Caco-2 (cell line): ENCODE results near the gene PTPRN2. TPM values are rescaled to one million over a fixed set of nuclear protein-coding genes. Genes with fewer than 3 reads are reported as not detected.

Experiments used
- BruUV-seq: library from RNA; stranded (reverse); fragments of 400-500 nt; replicated peaks from 2 replicates; lab custom pipeline; 2021; lab: Mats Ljungman, UMichigan
- CTCF ChIA-PET: fragments of 300-600 bp; sonication (Branson Sonifier 250); formaldehyde crosslinking; loops from one replicate; lab custom pipeline; 2022; ENCODE audit warnings: antibody characterized with exemption; lab: Charles Lee
- POLR2A ChIA-PET: fragments of 300-600 bp; sonication (Branson Sonifier 250); formaldehyde crosslinking; loops from one replicate; lab custom pipeline; 2022; ENCODE audit warnings: antibody characterized with exemption; lab: Charles Lee
- DNase-seq, 2 experiments: peaks; one replicate each; pipeline versions ENCODE4 v3.0.0 to v3.0.0-alpha.2; 2020 to 2022
- H3K27me3 ChIP-seq: replicated peaks from 2 replicates; pipeline ENCODE4 v1.6.0; 2011; ENCODE audit warnings: low read length; ENCODE audit not compliant: control insufficient read depth, insufficient read depth
- H3K36me3 ChIP-seq: 2 replicates; pipeline ENCODE4 v1.5.1; 2011; ENCODE audit warnings: low read length; ENCODE audit not compliant: control insufficient read depth, insufficient read depth
- H3K4me1 ChIP-seq: fragments of 250-450 bp; sonication (Bioruptor Pico); 2 replicates; pipeline ENCODE4 v1.5.1; 2020; ENCODE audit warnings: mild to moderate bottlenecking
- H3K4me3 ChIP-seq: 2 replicates; pipeline ENCODE4 v1.5.1; 2011; ENCODE audit warnings: low read depth, mild to moderate bottlenecking, control low read depth, low read length
- H3K9me3 ChIP-seq: fragments of 250-450 bp; sonication (Bioruptor Pico); 2 replicates; pipeline ENCODE4 v1.5.1; 2020; ENCODE audit warnings: mild to moderate bottlenecking, moderate library complexity
- H3K27ac Mint-ChIP-seq: one replicate; pipeline ENCODE4 v1.8.0; 2022; ENCODE audit warnings: mixed read lengths; ENCODE audit not compliant: unreplicated experiment
- H3K27me3 Mint-ChIP-seq: one replicate; pipeline ENCODE4 v1.8.0; 2022; ENCODE audit warnings: mixed read lengths; ENCODE audit not compliant: insufficient read depth, unreplicated experiment
- H3K36me3 Mint-ChIP-seq: one replicate; pipeline ENCODE4 v1.8.0; 2022; ENCODE audit warnings: mild to moderate bottlenecking, mixed read lengths; ENCODE audit not compliant: insufficient read depth, unreplicated experiment
- H3K4me1 Mint-ChIP-seq: one replicate; pipeline ENCODE4 v1.8.0; 2022; ENCODE audit warnings: low read depth, mixed read lengths; ENCODE audit not compliant: unreplicated experiment
- H3K4me3 Mint-ChIP-seq: one replicate; pipeline ENCODE4 v1.8.0; 2022; ENCODE audit warnings: mild to moderate bottlenecking, moderate library complexity, mixed read lengths; ENCODE audit not compliant: unreplicated experiment
- H3K9me3 Mint-ChIP-seq: one replicate; pipeline ENCODE4 v1.8.0; 2022; ENCODE audit warnings: mixed read lengths; ENCODE audit not compliant: unreplicated experiment
- intact Hi-C: fragments of 100-400 bp; cut with micrococcal nuclease; formaldehyde crosslinking; loops from one replicate; pipeline ENCODE4 v1.10.0; 2022; ENCODE audit not compliant: unreplicated experiment
- total RNA-seq: library from RNA; stranded (reverse); gene quantifications from 2 replicates; pipeline ENCODE4 v1.2.3, GENCODE V29; 2022
- TF ChIP-seq, protein P1 (sequence below), 2 experiments: fragments of 200-600 bp in 1 of 2; IDR thresholded peaks; 1 replicate in 1 of 2; 2 replicates in 1 of 2; pipeline versions ENCODE4 v1.5.1 to v1.8.0; 2011 to 2022; ENCODE audit warnings: antibody characterized with exemption in 1 of 2, control low read depth in 1 of 2, inconsistent platforms in 1 of 2, low read depth in 1 of 2, low read length in 1 of 2, mild to moderate bottlenecking in 1 of 2, moderate library complexity in 1 of 2; ENCODE audit not compliant: insufficient read depth in 1 of 2, severe bottlenecking in 1 of 2, unreplicated experiment in 1 of 2

PTPRN2 gene
- total RNA-seq, 1 experiment from 2014 or later: 1.4 TPM

DNA sequence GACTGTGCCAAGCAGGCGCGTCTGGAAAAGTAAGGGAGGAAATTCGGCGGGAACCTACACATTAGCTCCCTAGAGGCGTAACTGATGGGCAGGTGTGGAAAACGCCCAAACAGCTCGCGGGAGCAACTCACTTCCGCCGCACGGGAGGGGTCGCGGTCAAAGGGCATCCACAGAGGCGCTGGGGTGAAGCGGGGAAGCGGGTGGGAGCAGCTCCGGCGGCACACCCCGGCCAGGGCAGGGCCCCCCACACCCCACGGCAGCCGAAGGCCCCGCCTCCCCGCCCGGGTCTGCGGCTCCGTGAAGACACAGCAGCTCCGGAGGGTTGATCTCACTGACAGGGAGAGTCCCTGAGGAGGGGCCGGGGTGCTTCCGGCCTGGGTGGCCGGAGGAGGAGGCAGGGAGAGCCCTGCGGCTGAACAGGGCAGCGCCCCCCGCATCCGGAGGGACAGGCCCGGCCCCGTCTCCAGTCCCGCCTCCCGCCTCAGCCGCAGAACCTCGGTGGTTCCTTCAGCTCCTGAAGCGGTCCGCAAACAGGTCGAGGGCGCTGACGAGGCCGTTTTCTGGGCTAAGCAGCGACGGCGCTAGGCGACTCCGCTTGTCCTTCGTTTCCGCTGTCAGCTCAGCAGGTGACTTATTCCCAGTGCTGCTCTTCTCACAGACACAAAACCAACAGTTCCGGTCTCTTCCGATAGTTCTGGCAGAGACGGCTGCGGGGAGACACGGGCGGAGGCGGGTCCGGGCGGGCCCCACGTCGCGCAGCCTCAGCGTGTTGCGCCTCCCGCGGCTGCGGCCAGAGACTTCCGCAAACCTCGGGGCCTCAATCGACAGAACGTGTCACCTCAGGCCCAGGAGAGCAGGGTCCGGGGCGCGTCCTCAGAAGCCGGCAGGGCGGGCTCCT lies 974.7 kb downstream of the PTPRN2 start:
- TF ChIP-seq, protein P1, sequence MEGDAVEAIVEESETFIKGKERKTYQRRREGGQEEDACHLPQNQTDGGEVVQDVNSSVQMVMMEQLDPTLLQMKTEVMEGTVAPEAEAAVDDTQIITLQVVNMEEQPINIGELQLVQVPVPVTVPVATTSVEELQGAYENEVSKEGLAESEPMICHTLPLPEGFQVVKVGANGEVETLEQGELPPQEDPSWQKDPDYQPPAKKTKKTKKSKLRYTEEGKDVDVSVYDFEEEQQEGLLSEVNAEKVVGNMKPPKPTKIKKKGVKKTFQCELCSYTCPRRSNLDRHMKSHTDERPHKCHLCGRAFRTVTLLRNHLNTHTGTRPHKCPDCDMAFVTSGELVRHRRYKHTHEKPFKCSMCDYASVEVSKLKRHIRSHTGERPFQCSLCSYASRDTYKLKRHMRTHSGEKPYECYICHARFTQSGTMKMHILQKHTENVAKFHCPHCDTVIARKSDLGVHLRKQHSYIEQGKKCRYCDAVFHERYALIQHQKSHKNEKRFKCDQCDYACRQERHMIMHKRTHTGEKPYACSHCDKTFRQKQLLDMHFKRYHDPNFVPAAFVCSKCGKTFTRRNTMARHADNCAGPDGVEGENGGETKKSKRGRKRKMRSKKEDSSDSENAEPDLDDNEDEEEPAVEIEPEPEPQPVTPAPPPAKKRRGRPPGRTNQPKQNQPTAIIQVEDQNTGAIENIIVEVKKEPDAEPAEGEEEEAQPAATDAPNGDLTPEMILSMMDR (IDR thresholded peaks at IDR 0.05; ENCODE audit: insufficient read depth in 1 of 2, low read depth in 1 of 2, low read length in 1 of 2, severe bottlenecking in 1 of 2, unreplicated experiment in 1 of 2): peak in 1 of 2 experiments; percentile 5
- H3K27me3 Mint-ChIP-seq: peaks cover 4% of the 10 kb centered on the region
- peak overlapping the region; percentile 50 for H3K4me3 ChIP-seq
- peak; percentile 64 to 65 for DNase-seq
- peak overlapping the region; percentile 65 for H3K4me3 Mint-ChIP-seq
- no peaks in the 10 kb centered on the region for H3K36me3 ChIP-seq
- no peaks in the 10 kb centered on the region for H3K36me3 Mint-ChIP-seq
- peaks cover 14% of the 10 kb centered on the region for H3K4me1 Mint-ChIP-seq
- intact Hi-C loops: no loop called here
- H3K9me3 Mint-ChIP-seq: no peaks in the 10 kb centered on the region
- ChIA-PET POLR2A (no interaction called here), CTCF (no interaction called here)
- peak overlapping the region; percentile 76 for H3K27ac Mint-ChIP-seq
- H3K4me1 ChIP-seq: peaks cover 6% of the 10 kb centered on the region
- BruUV-seq: no TSS peak
- no peaks in the 10 kb centered on the region for H3K27me3 ChIP-seq
- H3K9me3 ChIP-seq: no peaks in the 10 kb centered on the region

DNA sequence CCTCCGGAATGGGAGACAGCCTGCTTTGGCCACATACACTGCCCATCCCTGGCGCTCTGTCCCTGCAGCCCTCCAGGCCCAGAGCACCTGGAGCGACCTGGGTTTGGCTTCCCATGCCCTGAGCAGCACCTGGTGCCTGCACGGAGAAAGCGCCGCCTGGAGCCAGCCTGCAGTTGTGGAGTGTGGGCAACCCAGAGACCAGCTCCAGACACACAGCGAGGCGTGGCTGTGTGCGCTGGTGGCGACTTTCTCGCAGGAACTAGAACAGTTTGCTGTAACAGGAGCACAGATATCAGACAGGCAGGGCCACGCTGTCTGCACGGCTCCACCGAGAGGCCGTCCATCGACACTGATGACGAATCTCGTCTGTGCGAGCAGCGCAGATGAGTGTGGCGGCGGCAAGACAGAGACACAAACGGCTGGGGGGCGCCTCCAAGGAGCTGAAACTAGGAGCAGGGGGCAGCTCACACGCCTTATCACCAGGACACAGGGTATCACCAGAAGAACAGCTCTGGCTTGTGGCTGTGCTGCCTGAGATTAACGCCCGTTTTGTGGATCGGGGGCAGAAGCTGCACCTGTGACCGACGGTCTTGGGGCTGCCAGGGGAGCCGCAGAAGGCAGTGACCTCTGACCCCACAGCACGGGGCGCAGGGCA lies 975.5 kb downstream of the PTPRN2 start:
- intact Hi-C loops: no loop called here
- no TSS peak for BruUV-seq

DNA sequence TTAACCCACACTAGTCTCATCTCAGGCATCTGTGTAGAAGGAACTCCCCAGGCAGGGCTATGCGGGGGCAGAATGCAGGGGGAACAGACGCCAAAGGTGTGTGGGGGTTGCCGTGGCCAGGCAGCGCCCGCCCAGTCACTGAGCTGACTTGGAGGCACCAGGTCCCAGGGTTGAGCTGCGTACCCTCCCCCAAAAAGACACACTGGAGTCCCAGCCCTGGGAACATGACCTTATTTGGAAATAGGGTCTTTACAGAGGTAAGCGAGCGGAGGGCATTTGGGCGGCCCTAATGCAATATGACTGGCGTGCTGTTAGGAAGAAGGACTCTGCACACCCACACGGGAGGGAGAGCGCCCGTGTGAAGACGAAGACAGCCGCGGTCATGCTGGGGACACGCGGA lies 976.3 kb downstream of the PTPRN2 start:
- Histone ChIP-seq H3K9me3 (no peaks in the 10 kb centered on the region), H3K4me3 (no peak overlapping the region), H3K36me3 (no peaks in the 10 kb centered on the region), H3K4me1 (peaks cover 9% of the 10 kb centered on the region), H3K27me3 (no peaks in the 10 kb centered on the region)
- H3K4me3 Mint-ChIP-seq: peak overlapping the region; percentile 56
- no peaks in the 10 kb centered on the region for H3K36me3 Mint-ChIP-seq
- H3K27ac Mint-ChIP-seq: no peak overlapping the region
- TF ChIP-seq, protein P1 (IDR thresholded peaks at IDR 0.05; ENCODE audit: insufficient read depth in 1 of 2, low read depth in 1 of 2, low read length in 1 of 2, severe bottlenecking in 1 of 2, unreplicated experiment in 1 of 2): no peak
- no peak for DNase-seq
- peaks cover 21% of the 10 kb centered on the region for H3K4me1 Mint-ChIP-seq
- no peaks in the 10 kb centered on the region for H3K27me3 Mint-ChIP-seq
- no TSS peak for BruUV-seq
- POLR2A ChIA-PET: no interaction called here
- no peaks in the 10 kb centered on the region for H3K9me3 Mint-ChIP-seq
- intact Hi-C loops: no loop called here
- CTCF ChIA-PET: no interaction called here

More for the DNA sequence above, 975.5 kb downstream of the PTPRN2 start:
- H3K4me3 ChIP-seq: peak overlapping the region; percentile 50
- TF ChIP-seq, protein P1 (IDR thresholded peaks at IDR 0.05; ENCODE audit: insufficient read depth in 1 of 2, low read depth in 1 of 2, low read length in 1 of 2, severe bottlenecking in 1 of 2, unreplicated experiment in 1 of 2): no peak
- H3K36me3 Mint-ChIP-seq: no peaks in the 10 kb centered on the region
- no peaks in the 10 kb centered on the region for H3K36me3 ChIP-seq
- peaks cover 14% of the 10 kb centered on the region for H3K4me1 Mint-ChIP-seq
- H3K4me1 ChIP-seq: peaks cover 6% of the 10 kb centered on the region
- no peaks in the 10 kb centered on the region for H3K9me3 Mint-ChIP-seq
- H3K9me3 ChIP-seq: no peaks in the 10 kb centered on the region
- H3K27me3 ChIP-seq: no peaks in the 10 kb centered on the region
- peak overlapping the region; percentile 65 for H3K4me3 Mint-ChIP-seq
- POLR2A ChIA-PET: no interaction called here
- no peaks in the 10 kb centered on the region for H3K27me3 Mint-ChIP-seq
- no peak for DNase-seq
- H3K27ac Mint-ChIP-seq: peak overlapping the region; percentile 76
- CTCF ChIA-PET: no interaction called here
